ENCODE data around the gene IGSF3.

DNA sequence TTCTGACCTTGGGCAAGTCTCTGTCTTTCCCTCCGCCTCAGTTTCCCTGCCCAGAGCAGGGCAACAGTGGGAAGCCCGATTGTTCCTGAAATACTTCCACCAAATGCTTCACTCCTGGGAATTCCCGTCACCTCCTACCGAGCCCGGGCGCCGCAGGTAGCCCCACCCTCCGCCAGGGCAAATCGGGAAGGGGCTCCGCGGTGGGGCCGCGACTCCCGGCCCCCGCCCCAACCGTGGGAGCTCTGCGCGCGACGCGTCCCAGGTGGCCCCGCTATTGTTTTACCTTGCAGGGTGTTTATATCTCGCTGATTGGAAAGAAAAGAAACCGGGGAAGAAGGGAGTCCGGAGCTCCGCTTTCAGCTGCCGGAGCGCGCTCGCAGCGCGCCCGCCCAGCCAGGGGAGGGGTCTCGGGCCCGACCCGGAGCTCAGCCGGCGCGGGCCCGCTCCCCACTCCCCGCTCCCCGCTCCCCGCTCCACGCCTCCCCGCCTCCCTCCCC, 407 bp downstream of the IGSF3 start:
- TF ChIP-seq, protein P1, sequence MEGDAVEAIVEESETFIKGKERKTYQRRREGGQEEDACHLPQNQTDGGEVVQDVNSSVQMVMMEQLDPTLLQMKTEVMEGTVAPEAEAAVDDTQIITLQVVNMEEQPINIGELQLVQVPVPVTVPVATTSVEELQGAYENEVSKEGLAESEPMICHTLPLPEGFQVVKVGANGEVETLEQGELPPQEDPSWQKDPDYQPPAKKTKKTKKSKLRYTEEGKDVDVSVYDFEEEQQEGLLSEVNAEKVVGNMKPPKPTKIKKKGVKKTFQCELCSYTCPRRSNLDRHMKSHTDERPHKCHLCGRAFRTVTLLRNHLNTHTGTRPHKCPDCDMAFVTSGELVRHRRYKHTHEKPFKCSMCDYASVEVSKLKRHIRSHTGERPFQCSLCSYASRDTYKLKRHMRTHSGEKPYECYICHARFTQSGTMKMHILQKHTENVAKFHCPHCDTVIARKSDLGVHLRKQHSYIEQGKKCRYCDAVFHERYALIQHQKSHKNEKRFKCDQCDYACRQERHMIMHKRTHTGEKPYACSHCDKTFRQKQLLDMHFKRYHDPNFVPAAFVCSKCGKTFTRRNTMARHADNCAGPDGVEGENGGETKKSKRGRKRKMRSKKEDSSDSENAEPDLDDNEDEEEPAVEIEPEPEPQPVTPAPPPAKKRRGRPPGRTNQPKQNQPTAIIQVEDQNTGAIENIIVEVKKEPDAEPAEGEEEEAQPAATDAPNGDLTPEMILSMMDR (IDR thresholded peaks at IDR 0.05): peak in 1 of 6 experiments; percentile 5
- TF ChIP-seq POLR2A (IDR thresholded peaks at IDR 0.05): no peak

All from Peyer's patch (tissue), 4 donors.